Activated CD4-positive, alpha-beta T cell treated with anti-CD3 and anti-CD28 coated beads, Interleukin-2, Interleukin-4, amounts not matched to agents 100 ng/mL and 50 ng/mL, durations not matched to agents 16 hours and 8 hours (primary cell): Measurements from ENCODE around the gene MOB3C.

ENCODE experiments used
- DNase-seq: peaks from one replicate; pipeline ENCODE4 v3.0.0-alpha.2; 2020; ENCODE audit warnings: low spot score

Gene MOB3C

GRCh38 chr1:46638921-46639320 lies 22.3 kb upstream of the MOB3C start:
- DNase-seq = no peak

GRCh38 chr1:46637444-46638083 lies 21.0 kb upstream of the MOB3C start:
- no peak for DNase-seq

GRCh38 chr1:46635205-46635604 lies 18.6 kb upstream of the MOB3C start:
- no peak for DNase-seq

GRCh38 chr1:46630719-46631118 lies 14.1 kb upstream of the MOB3C start:
- DNase-seq = no peak

GRCh38 chr1:46623743-46624644 lies 7.4 kb upstream of the MOB3C start:
- no peak for DNase-seq

- DNase-seq = no peak
Measured at GRCh38 chr1:46622344-46622743, 5.7 kb upstream of the MOB3C start.

- no peak for DNase-seq
Measured at GRCh38 chr1:46621930-46622329, 5.3 kb upstream of the MOB3C start.

GRCh38 chr1:46619656-46620258 lies 3.1 kb upstream of the MOB3C start:
- DNase-seq = no peak

GRCh38 chr1:46618754-46619415 lies 2.3 kb upstream of the MOB3C start:
- no peak for DNase-seq

- no peak for DNase-seq
Measured at GRCh38 chr1:46617833-46618232, 1.2 kb upstream of the MOB3C start.

- no peak for DNase-seq
Measured at GRCh38 chr1:46617108-46617800, 643 bp upstream of the MOB3C start.

GRCh38 chr1:46615735-46616134 lies 876 bp downstream of the MOB3C start:
- no peak for DNase-seq

- DNase-seq = no peak
Measured at GRCh38 chr1:46615088-46615487, 1.5 kb downstream of the MOB3C start.

- no peak for DNase-seq
Measured at GRCh38 chr1:46614604-46614984, 2.0 kb downstream of the MOB3C start.

GRCh38 chr1:46613661-46614603 lies 2.7 kb downstream of the MOB3C start:
- no peak for DNase-seq

- DNase-seq = no peak
Measured at GRCh38 chr1:46612937-46613660, 3.5 kb downstream of the MOB3C start.

GRCh38 chr1:46611691-46612221 lies 4.9 kb downstream of the MOB3C start:
- DNase-seq = no peak

GRCh38 chr1:46607345-46608130 lies 9.1 kb downstream of the MOB3C start:
- no peak for DNase-seq
